Measurements from ENCODE around the gene WBP2NL. TPM values are rescaled to one million over a fixed set of nuclear protein-coding genes. Genes with fewer than 3 reads are reported as not detected.

Gene WBP2NL
- total RNA-seq, 3 donors from 2014 or later (not counting 1 experiment from before 2014, with no cell fraction given): 1.7 to 3.6 (median 3.0) TPM

DNA sequence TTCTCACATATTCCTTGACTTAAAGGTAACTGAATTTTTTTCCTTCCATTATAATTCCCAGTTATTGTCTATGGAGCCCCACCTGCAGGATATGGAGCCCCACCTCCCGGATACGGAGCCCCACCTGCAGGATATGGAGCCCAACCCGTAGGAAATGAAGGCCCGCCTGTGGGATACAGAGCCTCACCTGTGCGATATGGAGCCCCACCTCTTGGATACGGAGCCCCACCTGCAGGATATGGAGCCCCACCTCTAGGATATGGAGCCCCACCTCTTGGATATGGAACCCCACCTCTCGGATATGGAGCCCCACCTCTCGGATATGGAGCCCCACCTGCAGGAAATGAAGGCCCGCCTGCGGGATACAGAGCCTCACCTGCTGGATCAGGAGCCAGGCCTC is 28.1 kb downstream of the WBP2NL start:
- no peaks in the 10 kb centered on the region for H3K36me3 Mint-ChIP-seq
- Histone ChIP-seq H3K4me1 (ENCODE audit: control insufficient read depth, insufficient read depth, low read length) (no peaks in the 10 kb centered on the region), H3K27me3 (ENCODE audit: control insufficient read depth, insufficient read depth, low read length) (no peaks in the 10 kb centered on the region), H3K9me3 (ENCODE audit: control insufficient read depth, insufficient read depth, low read length) (no peaks in the 10 kb centered on the region), H3K36me3 (ENCODE audit: control insufficient read depth, insufficient read depth, low read length) (no peaks in the 10 kb centered on the region), H3K4me3 (ENCODE audit: low read length) (no peak overlapping the region), H3K27ac (ENCODE audit: low read length) (no peak overlapping the region)
- DNase-seq: no peak
- TF ChIP-seq, protein P1, sequence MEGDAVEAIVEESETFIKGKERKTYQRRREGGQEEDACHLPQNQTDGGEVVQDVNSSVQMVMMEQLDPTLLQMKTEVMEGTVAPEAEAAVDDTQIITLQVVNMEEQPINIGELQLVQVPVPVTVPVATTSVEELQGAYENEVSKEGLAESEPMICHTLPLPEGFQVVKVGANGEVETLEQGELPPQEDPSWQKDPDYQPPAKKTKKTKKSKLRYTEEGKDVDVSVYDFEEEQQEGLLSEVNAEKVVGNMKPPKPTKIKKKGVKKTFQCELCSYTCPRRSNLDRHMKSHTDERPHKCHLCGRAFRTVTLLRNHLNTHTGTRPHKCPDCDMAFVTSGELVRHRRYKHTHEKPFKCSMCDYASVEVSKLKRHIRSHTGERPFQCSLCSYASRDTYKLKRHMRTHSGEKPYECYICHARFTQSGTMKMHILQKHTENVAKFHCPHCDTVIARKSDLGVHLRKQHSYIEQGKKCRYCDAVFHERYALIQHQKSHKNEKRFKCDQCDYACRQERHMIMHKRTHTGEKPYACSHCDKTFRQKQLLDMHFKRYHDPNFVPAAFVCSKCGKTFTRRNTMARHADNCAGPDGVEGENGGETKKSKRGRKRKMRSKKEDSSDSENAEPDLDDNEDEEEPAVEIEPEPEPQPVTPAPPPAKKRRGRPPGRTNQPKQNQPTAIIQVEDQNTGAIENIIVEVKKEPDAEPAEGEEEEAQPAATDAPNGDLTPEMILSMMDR (IDR thresholded peaks at IDR 0.05): no peak
- no peak overlapping the region for H3K4me3 Mint-ChIP-seq
- no peaks in the 10 kb centered on the region for H3K27me3 Mint-ChIP-seq (ENCODE audit: low read depth in 2 of 2)
- ATAC-seq: no peak
- intact Hi-C loops (cut with micrococcal nuclease): no loop called here
- H3K27ac Mint-ChIP-seq: no peak overlapping the region
- H3K9me3 Mint-ChIP-seq: no peaks in the 10 kb centered on the region
- peaks cover 0 to 4% of the 10 kb centered on the region in 2 donors for H3K4me1 Mint-ChIP-seq
- WGBS (ENCODE audit: insufficient coverage): 94% methylated on average over 10 of the region's 10 CpGs

DNA sequence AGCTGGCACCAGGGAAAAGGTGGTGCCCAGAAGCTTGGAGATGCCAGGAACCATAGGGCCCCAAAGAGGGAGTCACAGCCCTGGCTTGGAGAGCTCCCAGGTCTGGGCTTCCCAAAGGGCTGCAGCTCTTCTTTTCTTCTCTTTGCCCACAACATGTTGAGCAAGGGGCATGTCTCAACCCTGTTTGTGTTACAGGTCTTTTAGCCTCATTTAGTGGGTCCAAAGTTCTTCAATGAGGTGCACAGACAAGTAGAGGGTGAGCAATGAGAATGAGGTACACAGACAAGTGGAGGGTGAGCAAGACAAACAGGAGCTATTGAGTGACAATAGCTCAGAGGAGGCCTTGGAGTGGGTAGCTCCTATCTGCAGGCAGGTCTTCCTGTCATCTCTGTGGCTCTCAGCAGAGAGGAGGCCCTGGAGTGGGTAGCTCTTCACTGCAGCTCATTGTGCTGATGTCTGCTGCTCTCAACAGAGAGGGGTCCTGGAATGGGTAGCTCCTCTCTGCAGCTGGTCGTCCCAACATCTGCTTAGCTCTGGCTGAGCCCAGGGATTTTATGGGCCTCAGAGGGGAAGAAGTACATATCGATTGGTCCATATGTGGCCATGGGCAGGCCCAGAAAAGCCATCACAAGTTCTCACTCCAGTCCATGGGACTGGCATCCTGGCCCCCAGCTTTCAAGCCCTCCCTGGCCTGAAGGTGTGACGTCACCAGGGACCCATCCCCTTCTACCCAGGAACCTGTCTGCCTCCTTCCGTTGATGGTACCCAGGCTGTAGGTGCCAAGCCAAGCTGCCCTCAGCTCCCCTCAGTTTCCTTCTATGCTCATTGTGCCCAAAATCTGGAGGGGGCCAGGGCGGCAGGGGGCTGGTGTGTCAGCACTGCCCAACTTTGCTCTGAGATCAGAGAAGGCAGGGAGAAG is 34.9 kb downstream of the WBP2NL start:
- H3K27me3 ChIP-seq (ENCODE audit: control insufficient read depth, insufficient read depth, low read length): no peaks in the 10 kb centered on the region
- no peaks in the 10 kb centered on the region for H3K36me3 ChIP-seq (ENCODE audit: control insufficient read depth, insufficient read depth, low read length)
- H3K4me1 ChIP-seq (ENCODE audit: control insufficient read depth, insufficient read depth, low read length): no peaks in the 10 kb centered on the region
- no peaks in the 10 kb centered on the region for H3K36me3 Mint-ChIP-seq
- intact Hi-C loops (cut with micrococcal nuclease): no loop called here
- WGBS (ENCODE audit: insufficient coverage): 96% methylated on average over 5 of the region's 5 CpGs
- no peak overlapping the region for H3K27ac ChIP-seq (ENCODE audit: low read length)
- ATAC-seq (no peak), DNase-seq (no peak)
- TF ChIP-seq, protein P1 (IDR thresholded peaks at IDR 0.05): no peak
- H3K27me3 Mint-ChIP-seq (ENCODE audit: low read depth in 2 of 2): no peaks in the 10 kb centered on the region
- H3K9me3 Mint-ChIP-seq: peaks cover 0 to 3% of the 10 kb centered on the region in 2 donors
- peaks cover 7% of the 10 kb centered on the region for H3K9me3 ChIP-seq (ENCODE audit: control insufficient read depth, insufficient read depth, low read length)
- no peak overlapping the region for H3K4me3 Mint-ChIP-seq
- H3K27ac Mint-ChIP-seq: no peak overlapping the region
- peaks cover 0 to 4% of the 10 kb centered on the region in 2 donors for H3K4me1 Mint-ChIP-seq
- H3K4me3 ChIP-seq (ENCODE audit: low read length): no peak overlapping the region

DNA sequence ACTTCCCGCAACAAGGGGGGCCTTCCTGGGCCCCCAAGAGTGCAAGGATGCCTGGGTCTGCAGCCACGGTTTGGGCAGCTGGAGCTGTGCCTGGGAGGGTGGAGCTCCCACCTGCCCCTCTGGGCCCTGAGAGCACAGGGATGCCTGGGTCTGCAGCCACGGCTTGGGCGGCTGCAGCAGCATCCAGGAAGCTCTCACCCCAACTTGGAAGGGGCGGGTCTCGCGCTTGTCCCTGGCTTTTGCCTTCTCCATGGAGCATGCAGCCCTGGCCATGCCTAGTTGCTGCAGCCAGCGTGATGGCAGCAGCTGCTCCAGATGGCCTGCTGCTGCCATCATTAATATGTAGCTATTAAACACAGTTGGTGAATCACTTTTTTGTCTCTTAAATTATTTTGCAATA is 36.7 kb downstream of the WBP2NL start:
- intact Hi-C loops (cut with micrococcal nuclease): no loop called here
- H3K4me3 ChIP-seq (ENCODE audit: low read length): no peak overlapping the region
- peaks cover 0 to 3% of the 10 kb centered on the region in 2 donors for H3K9me3 Mint-ChIP-seq
- 90% methylated on average over 8 of the region's 8 CpGs for WGBS (ENCODE audit: insufficient coverage)
- no peak overlapping the region for H3K27ac ChIP-seq (ENCODE audit: low read length)
- H3K27me3 Mint-ChIP-seq (ENCODE audit: low read depth in 2 of 2): no peaks in the 10 kb centered on the region
- peaks cover 0 to 4% of the 10 kb centered on the region in 2 donors for H3K4me1 Mint-ChIP-seq
- TF ChIP-seq, protein P1 (IDR thresholded peaks at IDR 0.05): no peak
- no peak overlapping the region for H3K27ac Mint-ChIP-seq
- H3K36me3 ChIP-seq (ENCODE audit: control insufficient read depth, insufficient read depth, low read length): no peaks in the 10 kb centered on the region
- no peaks in the 10 kb centered on the region for H3K27me3 ChIP-seq (ENCODE audit: control insufficient read depth, insufficient read depth, low read length)
- H3K4me3 Mint-ChIP-seq: no peak overlapping the region
- DNase-seq (no peak), ATAC-seq (no peak)
- peaks cover 7% of the 10 kb centered on the region for H3K9me3 ChIP-seq (ENCODE audit: control insufficient read depth, insufficient read depth, low read length)
- no peaks in the 10 kb centered on the region for H3K4me1 ChIP-seq (ENCODE audit: control insufficient read depth, insufficient read depth, low read length)
- H3K36me3 Mint-ChIP-seq: no peaks in the 10 kb centered on the region

All from natural killer cell (primary cell).